Ureter (tissue), 1 donor: ENCODE results near the gene LKAAEAR1. TPM values are rescaled to one million over a fixed set of nuclear protein-coding genes. Genes with fewer than 3 reads are reported as not detected.

Experiments used
- DNase-seq: peaks from one replicate; pipeline ENCODE4 v3.0.0-alpha.2; 2020; ENCODE audit warnings: low spot score
- total RNA-seq: library from RNA; stranded (reverse); gene quantifications from one replicate; pipeline ENCODE4 v1.2.4, GENCODE V29; 2023
- donor health status: DM: yes; HTN: yes; CAD: no.

The LKAAEAR1 gene
- total RNA-seq, 1 donor from 2014 or later, result not detected

- DNase-seq, result no peak
Observed at GRCh38 chr20:64038224-64038564, 46.0 kb downstream of the LKAAEAR1 start.

GRCh38 chr20:64037498-64038213 lies 46.5 kb downstream of the LKAAEAR1 start:
- no peak for DNase-seq

DNA sequence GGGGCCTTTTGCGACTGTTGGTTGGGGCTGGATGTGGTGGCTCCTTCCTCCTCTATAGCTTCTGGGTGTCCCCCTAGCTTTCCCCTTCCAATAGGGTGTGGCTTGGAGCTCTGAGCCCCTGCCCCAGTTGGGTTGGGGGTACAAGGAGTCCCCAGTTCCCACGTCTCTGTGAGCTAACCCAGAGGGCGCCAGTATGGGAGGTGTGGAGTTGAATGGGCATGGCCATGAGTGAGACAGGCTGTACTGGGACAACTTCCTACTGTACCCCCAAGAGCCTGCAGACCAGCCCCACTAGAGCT lies 47.0 kb downstream of the LKAAEAR1 start:
- no peak for DNase-seq

DNA sequence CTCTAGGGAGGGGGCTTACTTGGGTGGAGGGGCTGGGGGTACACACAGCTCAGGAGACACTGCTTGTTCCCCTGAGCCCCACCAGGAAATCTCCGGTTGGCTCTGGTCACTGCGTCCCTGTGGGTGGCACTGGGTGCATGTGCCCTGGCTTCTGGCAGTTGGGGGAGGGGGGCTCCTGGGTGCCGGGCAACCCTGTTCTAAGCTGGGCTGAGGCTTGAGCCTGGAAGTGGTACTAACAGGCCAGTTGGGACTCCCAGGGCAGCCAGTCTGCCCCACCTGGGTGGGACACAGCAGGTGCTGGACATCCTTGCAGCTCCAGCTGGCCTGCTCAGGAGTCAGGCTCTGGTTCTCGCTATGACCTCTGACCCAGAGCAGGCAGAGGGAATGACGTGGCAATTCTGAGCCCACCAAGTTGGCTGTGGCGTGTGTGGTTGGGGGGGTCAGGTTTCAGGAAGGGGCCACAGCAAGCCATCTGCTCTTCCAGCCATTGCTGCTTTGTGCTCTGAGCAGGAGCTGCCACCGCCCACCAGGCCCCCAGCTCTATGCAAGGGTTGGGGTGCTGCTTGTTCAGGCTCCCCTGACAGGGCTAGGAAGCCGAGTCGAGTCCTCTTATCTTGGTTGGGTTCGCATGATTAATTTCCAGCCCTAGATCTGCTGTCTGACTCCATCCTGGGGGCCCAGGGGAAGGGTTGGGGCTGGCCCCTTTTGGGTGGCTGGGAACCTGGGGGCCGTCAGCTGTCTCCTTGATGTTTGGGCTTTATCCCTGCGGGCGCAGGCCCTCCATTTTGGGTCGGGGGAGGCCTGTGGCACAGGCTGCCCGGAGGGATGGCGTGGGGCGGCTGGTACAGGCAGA lies 47.6 kb downstream of the LKAAEAR1 start:
- no peak for DNase-seq

DNA sequence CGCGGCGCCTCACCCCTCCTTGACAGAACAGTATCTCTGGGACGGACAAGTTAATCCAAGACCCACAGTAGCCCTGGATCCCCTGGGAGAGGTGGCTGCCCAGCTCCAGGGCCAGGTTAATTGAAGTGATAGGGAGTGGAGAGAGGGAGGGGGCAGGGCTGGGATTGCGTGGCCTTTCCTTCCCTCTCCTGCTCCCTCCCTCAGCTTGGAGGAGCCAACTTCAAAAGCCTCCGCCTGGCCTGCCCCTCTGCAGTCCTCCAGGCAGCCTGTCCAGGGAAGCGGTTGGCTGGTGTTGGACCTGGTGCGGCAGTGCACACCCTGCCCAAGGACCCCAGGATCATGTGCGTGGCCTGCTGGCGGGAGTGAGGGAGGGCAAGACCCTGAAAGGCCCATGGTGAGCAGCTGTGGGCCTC lies 48.3 kb downstream of the LKAAEAR1 start, which contains the start of gene C20orf204:
Gene C20orf204, plus strand, starts transcription at position 250 of the 413 bp plus-strand sequence. Its CDS starts 142 bp downstream, at position 392.
- DNase-seq, result no peak

GRCh38 chr20:64035066-64035932 lies 48.9 kb downstream of the LKAAEAR1 start:
- no peak for DNase-seq

DNA sequence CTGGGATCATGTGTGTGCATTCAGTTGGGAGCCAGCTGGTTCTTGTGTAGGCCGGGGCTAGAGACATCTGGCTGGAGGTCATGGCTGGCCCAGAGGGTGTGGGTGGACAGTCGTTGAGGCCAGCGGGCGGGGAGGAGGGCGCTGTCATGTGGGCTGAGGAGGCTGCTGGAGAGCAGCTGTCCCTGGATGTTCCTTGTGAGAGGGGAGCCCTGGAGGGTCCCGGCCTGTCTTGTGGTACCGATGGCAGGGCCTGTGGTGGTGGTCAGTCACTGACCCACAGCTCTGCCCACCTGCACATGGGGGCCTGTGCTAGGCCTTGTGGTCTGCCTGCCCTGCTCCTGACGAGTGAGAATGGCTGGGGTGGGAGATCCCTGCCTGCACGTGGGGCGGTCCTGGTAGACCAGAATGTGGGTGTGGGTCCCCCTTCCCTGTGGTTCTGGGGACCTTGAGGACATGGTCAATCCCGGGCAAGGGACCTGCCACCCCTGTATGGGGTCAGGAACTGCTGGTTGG lies 50.2 kb downstream of the LKAAEAR1 start:
- DNase-seq, result no peak

Other genes with a start within 250 kb of the LKAAEAR1 start
- not detected for gene ABHD16B, start 222.9 kb downstream of the LKAAEAR1 start, total RNA-seq
- 85.4 TPM for gene TPD52L2, start 219.1 kb downstream of the LKAAEAR1 start, total RNA-seq
- 52.4 TPM for gene DNAJC5, start 189.3 kb downstream of the LKAAEAR1 start, total RNA-seq
- gene UCKL1, start 128.0 kb downstream of the LKAAEAR1 start, total RNA-seq, result 47.6 TPM
- 31.2 TPM for gene ZNF512B, start 114.5 kb downstream of the LKAAEAR1 start, total RNA-seq
- gene SAMD10, start 104.8 kb downstream of the LKAAEAR1 start, total RNA-seq, result 17.4 TPM
- 75.0 TPM for gene PRPF6, start 103.3 kb downstream of the LKAAEAR1 start, total RNA-seq
- 1.9 TPM for gene C20orf204, start 48.2 kb downstream of the LKAAEAR1 start, total RNA-seq
- gene SOX18, start 34.8 kb downstream of the LKAAEAR1 start, total RNA-seq, result 28.1 TPM
- 43.6 TPM for gene TCEA2, start 21.2 kb downstream of the LKAAEAR1 start, total RNA-seq
- 10.3 TPM for gene RGS19, start 4.9 kb downstream of the LKAAEAR1 start, total RNA-seq
- gene OPRL1, start 4.3 kb downstream of the LKAAEAR1 start, total RNA-seq, result 0.42 TPM
- gene NPBWR2, start 23.2 kb upstream of the LKAAEAR1 start, total RNA-seq, result not detected
- gene MYT1, start 80.1 kb upstream of the LKAAEAR1 start, total RNA-seq, result 0.18 TPM
- gene PCMTD2, start 171.3 kb upstream of the LKAAEAR1 start, total RNA-seq, result 58.2 TPM